Naive thymus-derived CD4-positive, alpha-beta T cell (primary cell): ENCODE data around the gene UGT1A5. TPM values are rescaled to one million over a fixed set of nuclear protein-coding genes. Genes with fewer than 3 reads are reported as not detected.

ENCODE experiments used
- ATAC-seq: fragments of 150-1000 bp; cut with Tn5 transposase; 2 replicates; pipeline ENCODE4 v1.10.0; 2021; ENCODE audit warnings: mild to moderate bottlenecking, moderate library complexity
- CTCF ChIA-PET: fragments of 350-600 bp; sonication (Branson Sonifier 250); formaldehyde crosslinking; loops from one replicate; lab custom pipeline; 2021; ENCODE audit warnings: antibody characterized with exemption; lab: Charles Lee
- POLR2A ChIA-PET: fragments of 350-600 bp; sonication (Branson Sonifier 250); formaldehyde crosslinking; loops from one replicate; lab custom pipeline; 2021; ENCODE audit warnings: antibody characterized with exemption, inconsistent platforms; lab: Charles Lee
- DNase-seq, 9 donors: peaks; one replicate each; pipeline versions ENCODE4 v3.0.0 to v3.0.0-alpha.2; 2020 to 2022; ENCODE audit warnings: mixed read lengths in 1 of 9
- H3K27ac ChIP-seq: one replicate; pipeline ENCODE4 v1.7.0; 2013; ENCODE audit warnings: mild to moderate bottlenecking, low read depth, low read length, moderate library complexity
- H3K27me3 ChIP-seq, 2 donors: one replicate each; pipeline ENCODE4 v1.7.0; 2013; ENCODE audit warnings: low read length in 2 of 2, mild to moderate bottlenecking in 2 of 2, moderate library complexity in 2 of 2; ENCODE audit not compliant: control insufficient read depth in 2 of 2, insufficient read depth in 2 of 2
- H3K36me3 ChIP-seq, 3 experiments: 1 replicate in 2 of 3; 2 replicates in 1 of 3; pipeline ENCODE4 v1.7.0; 2013; ENCODE audit warnings: low read length in 3 of 3, mild to moderate bottlenecking in 3 of 3, moderate library complexity in 1 of 3; ENCODE audit not compliant: insufficient read depth in 3 of 3, control insufficient read depth in 2 of 3
- H3K4me1 ChIP-seq, 2 donors: one replicate each; pipeline ENCODE4 v1.7.0; 2013; ENCODE audit warnings: low read length in 2 of 2, mild to moderate bottlenecking in 2 of 2, moderate library complexity in 1 of 2; ENCODE audit not compliant: control insufficient read depth in 2 of 2, insufficient read depth in 2 of 2
- H3K4me3 ChIP-seq: 2 replicates; pipeline ENCODE4 v1.7.0; 2013; ENCODE audit warnings: mild to moderate bottlenecking, low read length
- H3K9me3 ChIP-seq, 3 experiments: 1 replicate in 2 of 3; 2 replicates in 1 of 3; pipeline ENCODE4 v1.7.0; 2013; ENCODE audit warnings: low read length in 3 of 3; ENCODE audit not compliant: control insufficient read depth in 2 of 3
- H3K27ac Mint-ChIP-seq, 9 donors: one replicate each; pipeline ENCODE4 v1.8.0; 2020 to 2022; ENCODE audit warnings: mixed read lengths in 9 of 9, mild to moderate bottlenecking in 8 of 9, moderate library complexity in 5 of 9, inconsistent platforms in 2 of 9
- H3K27me3 Mint-ChIP-seq, 5 donors: one replicate each; pipeline ENCODE4 v1.8.0; 2021 to 2022; ENCODE audit warnings: mixed read lengths in 5 of 5, mild to moderate bottlenecking in 1 of 5
- H3K36me3 Mint-ChIP-seq, 5 donors: one replicate each; pipeline ENCODE4 v1.8.0; 2020 to 2022; ENCODE audit warnings: mixed read lengths in 5 of 5, mild to moderate bottlenecking in 3 of 5, inconsistent platforms in 1 of 5
- H3K4me1 Mint-ChIP-seq, 7 donors: one replicate each; pipeline ENCODE4 v1.8.0; 2020 to 2022; ENCODE audit warnings: mixed read lengths in 7 of 7, mild to moderate bottlenecking in 3 of 7, inconsistent platforms in 1 of 7
- H3K4me3 Mint-ChIP-seq, 10 donors: one replicate each; pipeline ENCODE4 v1.8.0; 2020 to 2022; ENCODE audit warnings: mild to moderate bottlenecking in 10 of 10, mixed read lengths in 10 of 10, moderate library complexity in 6 of 10, inconsistent platforms in 2 of 10
- H3K9me3 Mint-ChIP-seq, 11 donors: one replicate each; pipeline ENCODE4 v1.8.0; 2020 to 2022; ENCODE audit warnings: mixed read lengths in 11 of 11, mild to moderate bottlenecking in 4 of 11, inconsistent platforms in 1 of 11, moderate library complexity in 1 of 11
- intact Hi-C, 2 donors: fragments of 100-400 bp; cut with micrococcal nuclease; formaldehyde crosslinking; loops; one replicate each; pipeline ENCODE4 v1.15.1; 2023
- polyA plus RNA-seq, 2 donors: library from polyadenylated mRNA; unstranded; fragments of 300-500 nt; fragmentation: Illumina TruSeq; gene quantifications; one replicate each; pipeline ENCODE4 v1.2.3, GENCODE V29; 2021
- total RNA-seq, 6 experiments: library from RNA in 5 of 6; stranded (reverse) in 5 of 6; gene quantifications; 1 replicate in 5 of 6; 2 replicates in 1 of 6; pipeline ENCODE4 v1.2.3 and lab custom pipeline; 2021 to 2026

The UGT1A5 gene
- total and polyA plus RNA-seq, 7 experiments from 2014 or later: not detected

GRCh38 chr2:233801357-233802131 is 88.8 kb downstream of the UGT1A5 start:
- POLR2A ChIA-PET: no interaction called here
- Mint-ChIP-seq H3K9me3 (no peaks in the 10 kb centered on the region), H3K27me3 (peaks cover 7 to 20% (median 15%) of the 10 kb centered on the region in 5 donors), H3K4me3 (no peak overlapping the region), H3K4me1 (peaks cover 0 to 2% (median 0%) of the 10 kb centered on the region in 7 donors), H3K36me3 (no peaks in the 10 kb centered on the region), H3K27ac (no peak overlapping the region)
- no peaks in the 10 kb centered on the region for H3K27me3 ChIP-seq
- CTCF ChIA-PET: no interaction called here
- H3K27ac ChIP-seq: no peak overlapping the region
- peak in 1 of 9 donors; percentile 11 for DNase-seq
- H3K4me1 ChIP-seq: no peaks in the 10 kb centered on the region
- H3K4me3 ChIP-seq: no peak overlapping the region
- intact Hi-C loops: no loop called here
- ATAC-seq: no peak
- no peaks in the 10 kb centered on the region for H3K9me3 ChIP-seq
- H3K36me3 ChIP-seq: no peaks in the 10 kb centered on the region

GRCh38 chr2:233802132-233802815 is 89.6 kb downstream of the UGT1A5 start:
- Histone ChIP-seq H3K4me1 (no peaks in the 10 kb centered on the region), H3K27me3 (no peaks in the 10 kb centered on the region), H3K36me3 (no peaks in the 10 kb centered on the region), H3K4me3 (no peak overlapping the region), H3K9me3 (no peaks in the 10 kb centered on the region), H3K27ac (no peak overlapping the region)
- Mint-ChIP-seq H3K36me3 (no peaks in the 10 kb centered on the region), H3K4me3 (no peak overlapping the region), H3K9me3 (no peaks in the 10 kb centered on the region), H3K4me1 (peaks cover 0 to 2% (median 0%) of the 10 kb centered on the region in 7 donors), H3K27me3 (peaks cover 7 to 20% (median 15%) of the 10 kb centered on the region in 5 donors), H3K27ac (no peak overlapping the region)
- ChIA-PET POLR2A (no interaction called here), CTCF (no interaction called here)
- ATAC-seq (no peak), DNase-seq (peak in 1 of 9 donors; percentile 0)
- intact Hi-C loops: no loop called here

- no peaks in the 10 kb centered on the region for H3K36me3 Mint-ChIP-seq
- Histone ChIP-seq H3K4me1 (no peaks in the 10 kb centered on the region), H3K4me3 (no peak overlapping the region), H3K9me3 (no peaks in the 10 kb centered on the region), H3K27ac (no peak overlapping the region), H3K27me3 (no peaks in the 10 kb centered on the region), H3K36me3 (no peaks in the 10 kb centered on the region)
- CTCF ChIA-PET: no interaction called here
- peaks cover 0 to under 1% (median 0%) of the 10 kb centered on the region in 7 donors for H3K4me1 Mint-ChIP-seq
- no peak overlapping the region for H3K27ac Mint-ChIP-seq
- DNase-seq (peak in 1 of 9 donors; percentile 1), ATAC-seq (no peak)
- H3K4me3 Mint-ChIP-seq: no peak overlapping the region
- peaks cover 7 to 20% (median 15%) of the 10 kb centered on the region in 5 donors for H3K27me3 Mint-ChIP-seq
- no peaks in the 10 kb centered on the region for H3K9me3 Mint-ChIP-seq
- POLR2A ChIA-PET: no interaction called here
- intact Hi-C loops: no loop called here
Measured at GRCh38 chr2:233803292-233803911, 90.7 kb downstream of the UGT1A5 start.

GRCh38 chr2:233803994-233804393 is 91.3 kb downstream of the UGT1A5 start:
- Mint-ChIP-seq H3K36me3 (no peaks in the 10 kb centered on the region), H3K4me3 (no peak overlapping the region), H3K27ac (no peak overlapping the region), H3K4me1 (no peaks in the 10 kb centered on the region), H3K9me3 (no peaks in the 10 kb centered on the region), H3K27me3 (peaks cover 9 to 20% (median 17%) of the 10 kb centered on the region in 5 donors)
- ATAC-seq (no peak), DNase-seq (peak in 2 of 9 donors; percentile 0 to 17)
- Histone ChIP-seq H3K27me3 (no peaks in the 10 kb centered on the region), H3K9me3 (no peaks in the 10 kb centered on the region), H3K4me1 (no peaks in the 10 kb centered on the region), H3K4me3 (no peak overlapping the region), H3K27ac (no peak overlapping the region), H3K36me3 (no peaks in the 10 kb centered on the region)
- intact Hi-C loops: no loop called here
- ChIA-PET CTCF (no interaction called here), POLR2A (no interaction called here)

GRCh38 chr2:233807215-233807865 is 94.6 kb downstream of the UGT1A5 start:
- H3K27ac ChIP-seq: no peak overlapping the region
- Mint-ChIP-seq H3K36me3 (no peaks in the 10 kb centered on the region), H3K27ac (no peak overlapping the region), H3K27me3 (peaks cover 9 to 34% (median 20%) of the 10 kb centered on the region in 5 donors), H3K4me1 (no peaks in the 10 kb centered on the region), H3K9me3 (no peaks in the 10 kb centered on the region), H3K4me3 (no peak overlapping the region)
- no peak for ATAC-seq
- intact Hi-C loops: no loop called here
- ChIA-PET CTCF (interaction anchor here (0.7 kb wide), 1 partner anchor 347 kb away, joined by 3 read pairs; no protein-coding TSS in a partner anchor), POLR2A (no interaction called here)
- H3K36me3 ChIP-seq: no peaks in the 10 kb centered on the region
- H3K9me3 ChIP-seq: no peaks in the 10 kb centered on the region
- no peaks in the 10 kb centered on the region for H3K4me1 ChIP-seq
- no peak overlapping the region for H3K4me3 ChIP-seq
- peak in 2 of 9 donors; percentile 1 to 14 for DNase-seq
- H3K27me3 ChIP-seq: no peaks in the 10 kb centered on the region

- CTCF ChIA-PET: no interaction called here
- Mint-ChIP-seq H3K27ac (no peak overlapping the region), H3K36me3 (no peaks in the 10 kb centered on the region), H3K27me3 (peaks cover 12 to 26% (median 15%) of the 10 kb centered on the region in 5 donors), H3K4me1 (no peaks in the 10 kb centered on the region), H3K9me3 (no peaks in the 10 kb centered on the region), H3K4me3 (no peak overlapping the region)
- Histone ChIP-seq H3K36me3 (no peaks in the 10 kb centered on the region), H3K27me3 (no peaks in the 10 kb centered on the region), H3K4me3 (no peak overlapping the region), H3K4me1 (no peaks in the 10 kb centered on the region), H3K9me3 (no peaks in the 10 kb centered on the region), H3K27ac (no peak overlapping the region)
- ATAC-seq (no peak), DNase-seq (peak in 2 of 9 donors; percentile 1 to 15)
- POLR2A ChIA-PET: no interaction called here
- intact Hi-C loops: no loop called here
Measured at GRCh38 chr2:233807966-233808935, 95.5 kb downstream of the UGT1A5 start.
